Esophagus squamous epithelium (tissue), 4 donors: ENCODE data around the gene LY6G6F.

Experiments used
- POLR2A ChIP-seq, 4 donors: fragments of 450-650 bp; IDR thresholded peaks; one replicate each; pipeline ENCODE4 v1.6.1; 2017; ENCODE audit warnings: antibody characterized with exemption in 4 of 4, mild to moderate bottlenecking in 4 of 4, moderate library complexity in 3 of 4
- TF ChIP-seq, protein P1 (sequence below), 6 experiments: fragments of 450-650 bp in 4 of 6; fragments of 200-600 bp in 2 of 6; sonication (generic) in 2 of 6; IDR thresholded peaks; one replicate each; pipeline ENCODE4 v1.5.1; 2016 to 2019; ENCODE audit warnings: antibody characterized with exemption in 6 of 6, mild to moderate bottlenecking in 4 of 6, moderate library complexity in 4 of 6

GRCh38 chr6:31719001-31719400, 12.3 kb downstream of the LY6G6F start:
- TF ChIP-seq, protein P1, sequence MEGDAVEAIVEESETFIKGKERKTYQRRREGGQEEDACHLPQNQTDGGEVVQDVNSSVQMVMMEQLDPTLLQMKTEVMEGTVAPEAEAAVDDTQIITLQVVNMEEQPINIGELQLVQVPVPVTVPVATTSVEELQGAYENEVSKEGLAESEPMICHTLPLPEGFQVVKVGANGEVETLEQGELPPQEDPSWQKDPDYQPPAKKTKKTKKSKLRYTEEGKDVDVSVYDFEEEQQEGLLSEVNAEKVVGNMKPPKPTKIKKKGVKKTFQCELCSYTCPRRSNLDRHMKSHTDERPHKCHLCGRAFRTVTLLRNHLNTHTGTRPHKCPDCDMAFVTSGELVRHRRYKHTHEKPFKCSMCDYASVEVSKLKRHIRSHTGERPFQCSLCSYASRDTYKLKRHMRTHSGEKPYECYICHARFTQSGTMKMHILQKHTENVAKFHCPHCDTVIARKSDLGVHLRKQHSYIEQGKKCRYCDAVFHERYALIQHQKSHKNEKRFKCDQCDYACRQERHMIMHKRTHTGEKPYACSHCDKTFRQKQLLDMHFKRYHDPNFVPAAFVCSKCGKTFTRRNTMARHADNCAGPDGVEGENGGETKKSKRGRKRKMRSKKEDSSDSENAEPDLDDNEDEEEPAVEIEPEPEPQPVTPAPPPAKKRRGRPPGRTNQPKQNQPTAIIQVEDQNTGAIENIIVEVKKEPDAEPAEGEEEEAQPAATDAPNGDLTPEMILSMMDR (IDR thresholded peaks at IDR 0.05), result no peak
- TF ChIP-seq POLR2A (IDR thresholded peaks at IDR 0.05), result no peak
